Glutamatergic neuron (in vitro differentiated cells): ENCODE results near the gene CDC42BPA. TPM values are rescaled to one million over a fixed set of nuclear protein-coding genes. Genes with fewer than 3 reads are reported as not detected.

Source experiments
- DNase-seq: peaks from one replicate; pipeline ENCODE4 v3.0.0; 2022
- H3K27ac Mint-ChIP-seq: one replicate; pipeline ENCODE4 v1.8.0; 2020; ENCODE audit warnings: mild to moderate bottlenecking, mixed read lengths, inconsistent platforms; ENCODE audit not compliant: unreplicated experiment
- H3K27me3 Mint-ChIP-seq: one replicate; pipeline ENCODE4 v1.8.0; 2020; ENCODE audit warnings: mild to moderate bottlenecking, moderate library complexity, mixed read lengths, inconsistent platforms; ENCODE audit not compliant: unreplicated experiment
- H3K36me3 Mint-ChIP-seq: one replicate; pipeline ENCODE4 v1.8.0; 2020; ENCODE audit warnings: mild to moderate bottlenecking, mixed read lengths, inconsistent platforms; ENCODE audit not compliant: unreplicated experiment
- H3K4me1 Mint-ChIP-seq: one replicate; pipeline ENCODE4 v1.8.0; 2020; ENCODE audit warnings: mild to moderate bottlenecking, low read depth, mixed read lengths, inconsistent platforms; ENCODE audit not compliant: unreplicated experiment
- H3K4me3 Mint-ChIP-seq: one replicate; pipeline ENCODE4 v1.8.0; 2020; ENCODE audit warnings: mild to moderate bottlenecking, mixed read lengths, inconsistent platforms; ENCODE audit not compliant: unreplicated experiment
- H3K9me3 Mint-ChIP-seq: one replicate; pipeline ENCODE4 v1.8.0; 2020; ENCODE audit warnings: mild to moderate bottlenecking, moderate library complexity, mixed read lengths, inconsistent platforms; ENCODE audit not compliant: unreplicated experiment
- CTCF ChIP-seq: fragments of 200-600 bp; sonication (generic); IDR thresholded peaks from one replicate; pipeline ENCODE4 v1.5.0; 2021; ENCODE audit not compliant: partially characterized antibody, unreplicated experiment
- total RNA-seq: library from RNA; stranded (reverse); fragmentation: NEBNext Ultra II Directional; extraction: Animal tissue kit (Norgen Biotek cat#: 25700); gene quantifications from one replicate; pipeline ENCODE4 v1.2.1, GENCODE V29; 2021; ENCODE audit not compliant: unreplicated experiment

Gene CDC42BPA
- total RNA-seq, 1 donor from 2014 or later, result 66.0 TPM

GRCh38 chr1:226948996-226949395 is 369.3 kb downstream of the CDC42BPA start:
- peaks cover 9% of the 10 kb centered on the region for H3K36me3 Mint-ChIP-seq
- H3K27ac Mint-ChIP-seq, result no peak overlapping the region
- DNase-seq, result no peak
- H3K9me3 Mint-ChIP-seq, result peaks cover 15% of the 10 kb centered on the region
- H3K4me1 Mint-ChIP-seq, result peaks cover 28% of the 10 kb centered on the region
- peaks cover 7% of the 10 kb centered on the region for H3K27me3 Mint-ChIP-seq
- no peak for TF ChIP-seq CTCF
- H3K4me3 Mint-ChIP-seq, result no peak overlapping the region

GRCh38 chr1:226948480-226948879 is 369.8 kb downstream of the CDC42BPA start:
- no peak for DNase-seq
- TF ChIP-seq CTCF, result no peak
- Mint-ChIP-seq H3K36me3 (peaks cover 9% of the 10 kb centered on the region), H3K27me3 (peaks cover 7% of the 10 kb centered on the region), H3K9me3 (peaks cover 18% of the 10 kb centered on the region), H3K4me3 (no peak overlapping the region), H3K4me1 (peaks cover 32% of the 10 kb centered on the region), H3K27ac (no peak overlapping the region)

- H3K9me3 Mint-ChIP-seq, result peaks cover 18% of the 10 kb centered on the region
- TF ChIP-seq CTCF, result no peak
Observed at GRCh38 chr1:226948051-226948450, 370.2 kb downstream of the CDC42BPA start.

GRCh38 chr1:226946841-226947240 is 371.5 kb downstream of the CDC42BPA start:
- Mint-ChIP-seq H3K36me3 (peaks cover 9% of the 10 kb centered on the region), H3K27ac (peak overlapping the region; percentile 67), H3K27me3 (peaks cover 8% of the 10 kb centered on the region), H3K4me3 (peak overlapping the region; percentile 55), H3K4me1 (peaks cover 46% of the 10 kb centered on the region), H3K9me3 (peaks cover 18% of the 10 kb centered on the region)
- no peak for TF ChIP-seq CTCF
- no peak for DNase-seq

More at GRCh38 chr1:226948051-226948450, 370.2 kb downstream of the CDC42BPA start:
- peaks cover 36% of the 10 kb centered on the region for H3K4me1 Mint-ChIP-seq
- DNase-seq, result no peak
- H3K36me3 Mint-ChIP-seq, result peaks cover 9% of the 10 kb centered on the region
- H3K4me3 Mint-ChIP-seq, result no peak overlapping the region
- H3K27ac Mint-ChIP-seq, result no peak overlapping the region
- peaks cover 7% of the 10 kb centered on the region for H3K27me3 Mint-ChIP-seq

GRCh38 chr1:226946285-226946684 is 372.0 kb downstream of the CDC42BPA start:
- peaks cover 9% of the 10 kb centered on the region for H3K36me3 Mint-ChIP-seq
- DNase-seq, result no peak
- peaks cover 8% of the 10 kb centered on the region for H3K27me3 Mint-ChIP-seq
- peaks cover 18% of the 10 kb centered on the region for H3K9me3 Mint-ChIP-seq
- TF ChIP-seq CTCF, result no peak
- peaks cover 46% of the 10 kb centered on the region for H3K4me1 Mint-ChIP-seq
- H3K27ac Mint-ChIP-seq, result peak overlapping the region; percentile 67
- peak overlapping the region; percentile 31 for H3K4me3 Mint-ChIP-seq
